ENCODE measurements around the gene POLR2A. TPM values are rescaled to one million over a fixed set of nuclear protein-coding genes. Genes with fewer than 3 reads are reported as not detected.
"Not testable (repeated sequence)": the region's sequence is repeated elsewhere in the genome, so short reads cannot be mapped to it uniquely, and the experiment has no call there.

POLR2A gene
- total RNA-seq, 1 experiment from 2014 or later, result 47.1 TPM

GRCh38 chr17:7471729-7472128 is 12.4 kb upstream of the POLR2A start:
- H2AFZ ChIP-seq (ENCODE audit: low read length), result no peak overlapping the region

GRCh38 chr17:7474767-7475166 is 9.4 kb upstream of the POLR2A start:
- ATAC-seq; H3K9me3 ChIP-seq (ENCODE audit: low read length); intact Hi-C loops (cut with micrococcal nuclease); DNase-seq; H3K36me3 ChIP-seq (ENCODE audit: low read depth, low read length); BruUV-seq (replicated peaks); H3K27ac ChIP-seq (ENCODE audit: low read length); H3K9ac ChIP-seq (ENCODE audit: low read length); H3K27me3 ChIP-seq (ENCODE audit: low read length); H3K4me2 ChIP-seq (ENCODE audit: low read length); CTCF ChIA-PET; H3F3A ChIP-seq (ENCODE audit: low read length, unreplicated experiment); H4K20me1 ChIP-seq (ENCODE audit: low read length); H3K4me3 ChIP-seq (ENCODE audit: low read length); POLR2A ChIA-PET (ENCODE audit: unreplicated experiment); H3K9me2 ChIP-seq (replicated peaks; ENCODE audit: low read length); H2AFZ ChIP-seq (ENCODE audit: low read length): not testable (repeated sequence)
- Histone ChIP-seq H3K4me1 (ENCODE audit: insufficient read depth, low read length) (peaks cover 27% of the 10 kb centered on the region), H3K79me2 (ENCODE audit: low read length) (peaks cover 78% of the 10 kb centered on the region)

More at GRCh38 chr17:7471729-7472128, 12.4 kb upstream of the POLR2A start:
- CTCF ChIA-PET, result no interaction called here
- no peak for TF ChIP-seq CTCF (conservative IDR thresholded peaks at IDR 0.05; ENCODE audit: low read depth, low read length)
- TF ChIP-seq EZH2 (IDR thresholded peaks at IDR 0.05; ENCODE audit: low read length, unreplicated experiment), result no peak
- no peak for TF ChIP-seq EZH2phosphoT487 (IDR thresholded peaks at IDR 0.05; ENCODE audit: borderline replicate concordance, low read length)
- BruUV-seq (replicated peaks), result no TSS peak
- intact Hi-C loops (cut with micrococcal nuclease), result no loop called here
- H4K20me1 ChIP-seq (ENCODE audit: low read length), result no peaks in the 10 kb centered on the region
- H3K79me2 ChIP-seq (ENCODE audit: low read length), result peaks cover 55% of the 10 kb centered on the region
- no peak overlapping the region for H3K4me2 ChIP-seq (ENCODE audit: low read length)
- DNase-seq, result no peak
- H3K27ac ChIP-seq (ENCODE audit: low read length), result no peak overlapping the region
- no peak overlapping the region for H3K9ac ChIP-seq (ENCODE audit: low read length)
- no peaks in the 10 kb centered on the region for H3K27me3 ChIP-seq (ENCODE audit: low read length)
- ATAC-seq, result no peak
- H3F3A ChIP-seq (ENCODE audit: low read length, unreplicated experiment), result no peaks in the 10 kb centered on the region
- peaks cover 8% of the 10 kb centered on the region for H3K4me1 ChIP-seq (ENCODE audit: insufficient read depth, low read length)
- H3K9me3 ChIP-seq (ENCODE audit: low read length), result no peaks in the 10 kb centered on the region
- H3K4me3 ChIP-seq (ENCODE audit: low read length), result no peak overlapping the region
- H3K9me2 ChIP-seq (replicated peaks; ENCODE audit: low read length), result no peaks in the 10 kb centered on the region
- H3K36me3 ChIP-seq (ENCODE audit: low read depth, low read length), result no peaks in the 10 kb centered on the region
- POLR2A ChIA-PET (ENCODE audit: unreplicated experiment), result no interaction called here

GRCh38 chr17:7475764-7476422 is 8.3 kb upstream of the POLR2A start:
- H3F3A ChIP-seq (ENCODE audit: low read length, unreplicated experiment), result no peaks in the 10 kb centered on the region
- peak overlapping the region; percentile 62 for H3K27ac ChIP-seq (ENCODE audit: low read length)
- no peak for DNase-seq
- H3K4me1 ChIP-seq (ENCODE audit: insufficient read depth, low read length), result peaks cover 33% of the 10 kb centered on the region
- no peaks in the 10 kb centered on the region for H4K20me1 ChIP-seq (ENCODE audit: low read length)
- POLR2A ChIA-PET (ENCODE audit: unreplicated experiment), result no interaction called here
- no peaks in the 10 kb centered on the region for H3K9me2 ChIP-seq (replicated peaks; ENCODE audit: low read length)
- ATAC-seq, result no peak
- CTCF ChIA-PET, result interaction anchor here (0.8 kb wide), 1 partner anchor 32 kb away, joined by 3 read pairs; no protein-coding TSS in a partner anchor
- H3K27me3 ChIP-seq (ENCODE audit: low read length), result no peaks in the 10 kb centered on the region
- TF ChIP-seq EZH2 (IDR thresholded peaks at IDR 0.05; ENCODE audit: low read length, unreplicated experiment) (no peak), CTCF (conservative IDR thresholded peaks at IDR 0.05; ENCODE audit: low read depth, low read length) (no peak), EZH2phosphoT487 (IDR thresholded peaks at IDR 0.05; ENCODE audit: borderline replicate concordance, low read length) (no peak)
- no peaks in the 10 kb centered on the region for H3K36me3 ChIP-seq (ENCODE audit: low read depth, low read length)
- H3K79me2 ChIP-seq (ENCODE audit: low read length), result peaks cover 79% of the 10 kb centered on the region
- H3K4me3 ChIP-seq (ENCODE audit: low read length), result no peak overlapping the region
- H3K4me2 ChIP-seq (ENCODE audit: low read length), result peak overlapping the region; percentile 91
- no peak overlapping the region for H2AFZ ChIP-seq (ENCODE audit: low read length)
- intact Hi-C loops (cut with micrococcal nuclease), result no loop called here
- TSS peak; percentile 11 for BruUV-seq (replicated peaks)
- no peaks in the 10 kb centered on the region for H3K9me3 ChIP-seq (ENCODE audit: low read length)
- no peak overlapping the region for H3K9ac ChIP-seq (ENCODE audit: low read length)
